ENCODE measurements around the gene IGSF9B.

IGSF9B gene

DNA sequence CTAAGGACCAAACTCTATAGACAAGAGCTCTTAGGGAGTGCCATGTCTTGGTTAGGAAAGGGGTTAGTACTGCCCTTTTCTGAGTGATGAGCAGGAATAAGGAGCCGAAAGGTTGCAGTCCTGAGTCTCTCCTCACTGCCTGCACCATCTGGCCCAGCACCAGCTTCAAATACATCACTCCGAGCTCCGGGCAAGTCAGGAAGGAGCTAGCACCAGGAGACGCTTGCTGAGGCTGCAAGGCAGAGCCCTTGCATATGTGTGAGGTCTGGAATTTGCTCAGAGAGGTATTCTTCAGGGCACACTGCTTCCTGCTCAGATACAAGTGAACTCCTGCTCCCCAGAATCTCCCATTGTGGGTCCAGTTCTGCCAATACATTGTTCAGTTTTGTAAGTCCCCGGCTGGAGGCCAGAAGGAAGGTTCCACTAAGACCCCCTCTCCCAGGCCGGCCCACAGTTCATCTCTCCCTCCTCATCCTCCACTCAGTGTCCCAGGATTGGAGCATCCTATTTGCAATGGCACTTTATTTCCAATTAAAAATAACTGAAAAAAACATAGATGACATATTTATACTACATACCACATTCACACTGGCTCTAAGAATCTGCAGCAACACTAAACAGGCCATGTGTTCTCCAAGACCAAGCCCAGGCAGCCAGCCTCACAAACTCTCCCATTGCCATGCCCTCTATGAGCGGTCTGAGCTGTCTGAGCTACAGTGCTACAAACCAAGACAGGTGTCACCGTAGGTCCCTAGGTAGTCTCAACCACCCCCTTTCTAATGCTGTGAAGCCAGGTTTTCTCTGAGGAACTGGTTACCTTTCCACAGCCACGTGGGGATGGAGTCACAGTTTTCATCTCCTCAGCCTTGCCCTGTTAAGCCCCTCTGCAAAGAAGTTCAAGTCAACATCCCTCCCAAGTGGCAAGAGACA lies 56.3 kb downstream of the IGSF9B start:
- TF ChIP-seq, protein P1, sequence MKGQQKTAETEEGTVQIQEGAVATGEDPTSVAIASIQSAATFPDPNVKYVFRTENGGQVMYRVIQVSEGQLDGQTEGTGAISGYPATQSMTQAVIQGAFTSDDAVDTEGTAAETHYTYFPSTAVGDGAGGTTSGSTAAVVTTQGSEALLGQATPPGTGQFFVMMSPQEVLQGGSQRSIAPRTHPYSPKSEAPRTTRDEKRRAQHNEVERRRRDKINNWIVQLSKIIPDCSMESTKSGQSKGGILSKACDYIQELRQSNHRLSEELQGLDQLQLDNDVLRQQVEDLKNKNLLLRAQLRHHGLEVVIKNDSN (IDR thresholded peaks at IDR 0.05): no peak
- TF ChIP-seq TCF12 (IDR thresholded peaks at IDR 0.05; ENCODE audit: low read depth): no peak
- TF ChIP-seq YY1 (IDR thresholded peaks at IDR 0.05; ENCODE audit: low read depth): no peak
- no peak for TF ChIP-seq FOXM1 (IDR thresholded peaks at IDR 0.05; ENCODE audit: borderline replicate concordance, low read depth)
- no peak for TF ChIP-seq CREB1 (IDR thresholded peaks at IDR 0.05; ENCODE audit: low read depth)
- no peak for TF ChIP-seq TEAD4 (IDR thresholded peaks at IDR 0.05)
- TF ChIP-seq CEBPB (IDR thresholded peaks at IDR 0.05): no peak
- TF ChIP-seq TAF1 (IDR thresholded peaks at IDR 0.05; ENCODE audit: low read depth): no peak
- TF ChIP-seq REST (IDR thresholded peaks at IDR 0.05; ENCODE audit: low read depth): no peak
- TF ChIP-seq, protein P2, sequence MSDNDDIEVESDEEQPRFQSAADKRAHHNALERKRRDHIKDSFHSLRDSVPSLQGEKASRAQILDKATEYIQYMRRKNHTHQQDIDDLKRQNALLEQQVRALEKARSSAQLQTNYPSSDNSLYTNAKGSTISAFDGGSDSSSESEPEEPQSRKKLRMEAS (IDR thresholded peaks at IDR 0.05): no peak
- TF ChIP-seq ZBTB7A (IDR thresholded peaks at IDR 0.05; ENCODE audit: low read depth): no peak
- no peak for TF ChIP-seq EP300 (IDR thresholded peaks at IDR 0.05; ENCODE audit: borderline replicate concordance)

DNA sequence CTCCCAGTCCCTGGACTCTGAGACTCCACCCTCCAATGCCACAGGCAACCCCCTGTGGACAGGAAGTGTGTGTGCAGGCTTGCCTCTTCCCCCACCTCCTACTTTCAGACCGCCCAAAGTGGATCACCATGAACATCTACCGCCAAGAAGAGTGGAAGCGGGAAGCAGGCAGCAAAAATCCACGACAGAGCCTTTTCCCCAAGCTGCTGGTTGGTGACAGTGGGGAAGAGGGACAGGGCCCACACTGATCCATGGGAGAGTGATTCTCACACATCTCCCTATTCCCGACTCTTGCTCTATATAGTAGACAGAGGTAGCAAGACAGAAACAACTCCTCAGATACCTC lies 58.0 kb downstream of the IGSF9B start:
- TF ChIP-seq TAF1 (IDR thresholded peaks at IDR 0.05; ENCODE audit: low read depth): no peak
- no peak for TF ChIP-seq REST (IDR thresholded peaks at IDR 0.05; ENCODE audit: low read depth)
- TF ChIP-seq TCF12 (IDR thresholded peaks at IDR 0.05; ENCODE audit: low read depth): no peak
- TF ChIP-seq NFIC (IDR thresholded peaks at IDR 0.05): no peak
- TF ChIP-seq CREB1 (IDR thresholded peaks at IDR 0.05; ENCODE audit: low read depth): no peak
- TF ChIP-seq ZBTB7A (IDR thresholded peaks at IDR 0.05; ENCODE audit: low read depth): no peak
- TF ChIP-seq EGR1 (IDR thresholded peaks at IDR 0.05): no peak
- TF ChIP-seq, protein P2 (IDR thresholded peaks at IDR 0.05): no peak
- TF ChIP-seq EP300 (IDR thresholded peaks at IDR 0.05; ENCODE audit: borderline replicate concordance): no peak
- TF ChIP-seq TEAD4 (IDR thresholded peaks at IDR 0.05): no peak
- no peak for TF ChIP-seq FOXM1 (IDR thresholded peaks at IDR 0.05; ENCODE audit: borderline replicate concordance, low read depth)

DNA sequence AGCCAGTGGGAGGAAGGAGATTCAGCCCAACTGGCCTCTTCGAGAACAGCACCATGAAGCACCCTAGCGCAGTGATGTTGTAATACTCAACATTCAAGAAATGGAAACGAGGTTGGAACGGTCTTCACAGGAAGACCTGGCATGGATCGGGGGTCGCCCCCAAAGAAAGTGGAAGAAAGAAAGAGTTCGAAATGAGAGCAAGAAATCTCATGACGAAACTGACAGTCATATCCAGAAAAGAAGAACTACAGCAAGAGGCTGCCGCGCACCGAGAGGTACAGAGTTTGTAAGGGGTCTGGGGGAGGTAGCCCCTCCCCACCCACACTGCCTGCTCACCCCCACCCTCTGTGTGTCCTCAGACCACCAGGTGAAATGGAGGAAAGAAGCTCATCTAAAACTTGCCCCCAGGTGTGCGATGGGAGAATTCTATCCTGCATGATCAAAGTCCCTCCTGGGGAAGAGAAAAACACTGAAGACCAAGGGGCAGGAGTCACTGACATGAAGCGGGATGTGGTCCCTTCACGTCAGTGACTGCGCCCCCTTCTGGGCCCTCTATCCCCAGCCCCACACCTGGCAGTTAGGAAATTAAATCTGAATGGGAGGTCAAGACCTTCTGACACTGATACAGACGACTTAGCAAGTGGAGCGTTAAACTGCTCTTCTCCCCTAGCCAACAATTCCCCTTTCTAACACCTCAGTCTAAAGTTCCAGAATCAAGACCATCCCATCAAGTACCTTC lies 58.6 kb downstream of the IGSF9B start:
- TF ChIP-seq TEAD4 (IDR thresholded peaks at IDR 0.05) (no peak), RAD21 (IDR thresholded peaks at IDR 0.05; ENCODE audit: low read depth) (no peak), YY1 (IDR thresholded peaks at IDR 0.05; ENCODE audit: low read depth) (no peak), EP300 (IDR thresholded peaks at IDR 0.05; ENCODE audit: borderline replicate concordance) (no peak), TAF1 (IDR thresholded peaks at IDR 0.05; ENCODE audit: low read depth) (no peak), EGR1 (IDR thresholded peaks at IDR 0.05) (no peak), CREB1 (IDR thresholded peaks at IDR 0.05; ENCODE audit: low read depth) (no peak)
- TF ChIP-seq, protein P1 (IDR thresholded peaks at IDR 0.05): no peak

GRCh38 chr11:133897331-133897650 lies 59.5 kb downstream of the IGSF9B start:
- TF ChIP-seq CEBPB (IDR thresholded peaks at IDR 0.05) (no peak), TCF12 (IDR thresholded peaks at IDR 0.05; ENCODE audit: low read depth) (no peak), FOXM1 (IDR thresholded peaks at IDR 0.05; ENCODE audit: borderline replicate concordance, low read depth) (no peak), EGR1 (IDR thresholded peaks at IDR 0.05) (no peak), YY1 (IDR thresholded peaks at IDR 0.05; ENCODE audit: low read depth) (no peak), CREB1 (IDR thresholded peaks at IDR 0.05; ENCODE audit: low read depth) (no peak), NFIC (IDR thresholded peaks at IDR 0.05) (no peak), REST (IDR thresholded peaks at IDR 0.05; ENCODE audit: low read depth) (no peak), EP300 (IDR thresholded peaks at IDR 0.05; ENCODE audit: borderline replicate concordance) (no peak)

All from Ishikawa (cell line).